ENCODE data around the gene SLC7A7. TPM values are rescaled to one million over a fixed set of nuclear protein-coding genes. Genes with fewer than 3 reads are reported as not detected.

Gene SLC7A7
- polyA plus RNA-seq, 3 donors = 262 to 425 (median 371) TPM

- Mint-ChIP-seq H3K4me3 (peak overlapping the region; percentile 35 to 80), H3K27me3 (ENCODE audit: low read depth in 3 of 3) (peaks cover 0 to 2% (median 0%) of the 10 kb centered on the region in 3 donors), H3K9me3 (peaks cover 0 to 2% (median 0%) of the 10 kb centered on the region in 7 donors), H3K36me3 (peaks cover 68 to 85% of the 10 kb centered on the region in 2 donors), H3K27ac (peak overlapping the region; percentile 86 to 95 (median 91)), H3K4me1 (peaks cover 86% of the 10 kb centered on the region)
- Histone ChIP-seq H3K9me3 (replicated peaks in 1 of 2; ENCODE audit: control insufficient read depth in 1 of 2, insufficient read depth in 1 of 2, low read length in 2 of 2) (no peaks in the 10 kb centered on the region), H3K9ac (ENCODE audit: insufficient read depth, low read length, poor library complexity, severe bottlenecking) (peak overlapping the region; percentile 5), H3K4me3 (replicated peaks in 1 of 3; ENCODE audit: low read depth in 2 of 3, low read length in 3 of 3) (peak overlapping the region; percentile 9 to 65 (median 16)), H3K27me3 (ENCODE audit: control insufficient read depth in 2 of 2, insufficient read depth in 2 of 2, low read length in 2 of 2) (no peaks in the 10 kb centered on the region), H4K20me1 (ENCODE audit: insufficient read depth, low read length) (peaks cover 76% of the 10 kb centered on the region), H3K79me2 (ENCODE audit: insufficient read depth, low read length) (peaks cover 96% of the 10 kb centered on the region), H3K36me3 (replicated peaks in 1 of 2; ENCODE audit: control insufficient read depth in 1 of 2, insufficient read depth in 2 of 2, low read length in 2 of 2) (peaks cover 31 to 58% of the 10 kb centered on the region in 2 donors), H3K27ac (ENCODE audit: low read depth in 1 of 2, low read length in 2 of 2) (peak overlapping the region; percentile 60 to 82), H2AFZ (ENCODE audit: insufficient read depth, low read depth, low read length, poor library complexity, severe bottlenecking) (no peak overlapping the region), H3K4me2 (replicated peaks; ENCODE audit: extremely low read depth, low read length, poor library complexity, severe bottlenecking) (peak overlapping the region; percentile 81), H3K4me1 (ENCODE audit: control insufficient read depth in 1 of 2, insufficient read depth in 2 of 2, low read length in 2 of 2) (peaks cover 73 to 81% of the 10 kb centered on the region in 2 donors)
- 0% methylated on average over 2 of the region's 2 CpGs for WGBS (ENCODE audit: insufficient coverage)
- intact Hi-C loops (cut with micrococcal nuclease) = no loop called here
- peak in 2 of 3 donors; percentile 71 to 81 for DNase-seq
- TF ChIP-seq, protein P1, sequence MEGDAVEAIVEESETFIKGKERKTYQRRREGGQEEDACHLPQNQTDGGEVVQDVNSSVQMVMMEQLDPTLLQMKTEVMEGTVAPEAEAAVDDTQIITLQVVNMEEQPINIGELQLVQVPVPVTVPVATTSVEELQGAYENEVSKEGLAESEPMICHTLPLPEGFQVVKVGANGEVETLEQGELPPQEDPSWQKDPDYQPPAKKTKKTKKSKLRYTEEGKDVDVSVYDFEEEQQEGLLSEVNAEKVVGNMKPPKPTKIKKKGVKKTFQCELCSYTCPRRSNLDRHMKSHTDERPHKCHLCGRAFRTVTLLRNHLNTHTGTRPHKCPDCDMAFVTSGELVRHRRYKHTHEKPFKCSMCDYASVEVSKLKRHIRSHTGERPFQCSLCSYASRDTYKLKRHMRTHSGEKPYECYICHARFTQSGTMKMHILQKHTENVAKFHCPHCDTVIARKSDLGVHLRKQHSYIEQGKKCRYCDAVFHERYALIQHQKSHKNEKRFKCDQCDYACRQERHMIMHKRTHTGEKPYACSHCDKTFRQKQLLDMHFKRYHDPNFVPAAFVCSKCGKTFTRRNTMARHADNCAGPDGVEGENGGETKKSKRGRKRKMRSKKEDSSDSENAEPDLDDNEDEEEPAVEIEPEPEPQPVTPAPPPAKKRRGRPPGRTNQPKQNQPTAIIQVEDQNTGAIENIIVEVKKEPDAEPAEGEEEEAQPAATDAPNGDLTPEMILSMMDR (IDR thresholded peaks at IDR 0.05) = no peak
Measured at GRCh38 chr14:22798528-22798927, 16.7 kb downstream of the SLC7A7 start.

- TF ChIP-seq, protein P1 (IDR thresholded peaks at IDR 0.05) = no peak
- H3K36me3 Mint-ChIP-seq = peaks cover 59 to 84% of the 10 kb centered on the region in 2 donors
- H3K4me3 ChIP-seq (replicated peaks in 1 of 3; ENCODE audit: low read depth in 2 of 3, low read length in 3 of 3) = peak overlapping the region in 1 of 3 experiments; percentile 65
- DNase-seq = no peak
- peak overlapping the region; percentile 86 to 95 (median 91) for H3K27ac Mint-ChIP-seq
- WGBS (ENCODE audit: insufficient coverage) = no CpG with 5 or more reads among the region's 5 CpGs
- peak overlapping the region; percentile 60 to 82 for H3K27ac ChIP-seq (ENCODE audit: low read depth in 1 of 2, low read length in 2 of 2)
- no peak overlapping the region for H3K9ac ChIP-seq (ENCODE audit: insufficient read depth, low read length, poor library complexity, severe bottlenecking)
- H3K27me3 Mint-ChIP-seq (ENCODE audit: low read depth in 3 of 3) = peaks cover 0 to 2% (median 0%) of the 10 kb centered on the region in 3 donors
- H3K36me3 ChIP-seq (replicated peaks in 1 of 2; ENCODE audit: control insufficient read depth in 1 of 2, insufficient read depth in 2 of 2, low read length in 2 of 2) = peaks cover 31 to 66% of the 10 kb centered on the region in 2 donors
- peaks cover 77% of the 10 kb centered on the region for H3K4me1 Mint-ChIP-seq
- H2AFZ ChIP-seq (ENCODE audit: insufficient read depth, low read depth, low read length, poor library complexity, severe bottlenecking) = no peak overlapping the region
- H3K9me3 ChIP-seq (replicated peaks in 1 of 2; ENCODE audit: control insufficient read depth in 1 of 2, insufficient read depth in 1 of 2, low read length in 2 of 2) = no peaks in the 10 kb centered on the region
- peak overlapping the region in 1 of 2 donors; percentile 35 for H3K4me3 Mint-ChIP-seq
- peak overlapping the region; percentile 81 for H3K4me2 ChIP-seq (replicated peaks; ENCODE audit: extremely low read depth, low read length, poor library complexity, severe bottlenecking)
- peaks cover 96% of the 10 kb centered on the region for H3K79me2 ChIP-seq (ENCODE audit: insufficient read depth, low read length)
- H4K20me1 ChIP-seq (ENCODE audit: insufficient read depth, low read length) = peaks cover 63% of the 10 kb centered on the region
- H3K9me3 Mint-ChIP-seq = peaks cover 0 to 2% (median 0%) of the 10 kb centered on the region in 7 donors
- intact Hi-C loops (cut with micrococcal nuclease) = no loop called here
- H3K27me3 ChIP-seq (ENCODE audit: control insufficient read depth in 2 of 2, insufficient read depth in 2 of 2, low read length in 2 of 2) = no peaks in the 10 kb centered on the region
- peaks cover 65 to 73% of the 10 kb centered on the region in 2 donors for H3K4me1 ChIP-seq (ENCODE audit: control insufficient read depth in 1 of 2, insufficient read depth in 2 of 2, low read length in 2 of 2)
Measured at GRCh38 chr14:22797017-22797917, 18.0 kb downstream of the SLC7A7 start.

Measured in CD14-positive monocyte (primary cell).